KOPT-K1 (cell line): Measurements from ENCODE around the gene RIN3.

Source experiments
- H3K27ac ChIP-seq: fragments of 200-600 bp; sonication (generic); 2 replicates; pipeline ENCODE4 v1.5.1; 2016; ENCODE audit warnings: antibody characterized with exemption, mild to moderate bottlenecking, low read depth, low read length; ENCODE audit not compliant: poor library complexity, severe bottlenecking
- H3K36me3 ChIP-seq: fragments of 200-600 bp; sonication (generic); 2 replicates; pipeline ENCODE4 v1.5.1; 2017; ENCODE audit warnings: antibody characterized with exemption, mild to moderate bottlenecking, low read length, moderate library complexity; ENCODE audit not compliant: insufficient read depth
- H3K9me3 ChIP-seq: fragments of 200-600 bp; sonication (generic); 2 replicates; pipeline ENCODE4 v1.5.1; 2017; ENCODE audit warnings: antibody characterized with exemption, low read length, mild to moderate bottlenecking; ENCODE audit not compliant: insufficient read depth, poor library complexity, severe bottlenecking

The RIN3 gene

GRCh38 chr14:92590941-92591340, 77.4 kb downstream of the RIN3 start:
- Histone ChIP-seq H3K27ac (peak overlapping the region; percentile 35), H3K36me3 (peaks cover 23% of the 10 kb centered on the region; the same call in 1 of the 2 replicates), H3K9me3 (no peaks in the 10 kb centered on the region)

GRCh38 chr14:92591346-92591745, 77.8 kb downstream of the RIN3 start:
- H3K36me3 ChIP-seq: peaks cover 27% of the 10 kb centered on the region; the same call in 1 of the 2 replicates
- H3K27ac ChIP-seq: peak overlapping the region; percentile 35
- H3K9me3 ChIP-seq: no peaks in the 10 kb centered on the region

DNA sequence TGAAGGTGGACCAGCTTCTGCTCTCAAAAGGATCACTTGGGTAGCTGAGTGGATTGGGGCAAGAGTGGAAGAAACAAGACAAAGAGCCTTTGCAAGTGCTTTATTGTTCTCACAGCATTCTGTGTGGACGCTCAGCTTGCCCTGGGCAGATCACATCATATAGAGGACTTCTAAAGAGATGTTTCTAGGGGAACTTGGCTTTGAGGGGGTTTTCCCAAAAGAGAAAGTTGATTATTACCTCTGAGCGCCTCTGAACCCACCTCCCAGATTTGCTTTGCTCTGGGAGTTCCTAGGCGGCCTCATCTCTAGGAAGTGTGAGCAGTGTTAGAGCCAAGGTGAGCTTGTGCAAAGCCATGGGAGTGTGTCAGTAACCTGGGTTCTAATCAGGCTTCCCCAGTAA, 81.7 kb downstream of the RIN3 start:
- H3K9me3 ChIP-seq: no peaks in the 10 kb centered on the region
- no peak overlapping the region for H3K27ac ChIP-seq
- H3K36me3 ChIP-seq: peaks cover 31% of the 10 kb centered on the region; the same call in 1 of the 2 replicates

GRCh38 chr14:92596331-92596907, 82.8 kb downstream of the RIN3 start:
- Histone ChIP-seq H3K27ac (no peak overlapping the region), H3K9me3 (no peaks in the 10 kb centered on the region), H3K36me3 (peaks cover 30% of the 10 kb centered on the region; the same call in 1 of the 2 replicates)

GRCh38 chr14:92597906-92598905, 84.6 kb downstream of the RIN3 start:
- Histone ChIP-seq H3K27ac (no peak overlapping the region), H3K9me3 (no peaks in the 10 kb centered on the region), H3K36me3 (peaks cover 30% of the 10 kb centered on the region; the same call in 1 of the 2 replicates)

- Histone ChIP-seq H3K9me3 (no peaks in the 10 kb centered on the region), H3K36me3 (peaks cover 30% of the 10 kb centered on the region; the same call in 1 of the 2 replicates), H3K27ac (no peak overlapping the region)
Observed at GRCh38 chr14:92599811-92600210, 86.2 kb downstream of the RIN3 start.

GRCh38 chr14:92600318-92601053, 86.9 kb downstream of the RIN3 start:
- peaks cover 1% of the 10 kb centered on the region for H3K9me3 ChIP-seq
- H3K36me3 ChIP-seq: peaks cover 30% of the 10 kb centered on the region; the same call in 1 of the 2 replicates
- no peak overlapping the region for H3K27ac ChIP-seq

- H3K9me3 ChIP-seq: peaks cover 9% of the 10 kb centered on the region
- no peak overlapping the region for H3K27ac ChIP-seq
- peaks cover 31% of the 10 kb centered on the region for H3K36me3 ChIP-seq
Observed at GRCh38 chr14:92601131-92601710, 87.6 kb downstream of the RIN3 start.

DNA sequence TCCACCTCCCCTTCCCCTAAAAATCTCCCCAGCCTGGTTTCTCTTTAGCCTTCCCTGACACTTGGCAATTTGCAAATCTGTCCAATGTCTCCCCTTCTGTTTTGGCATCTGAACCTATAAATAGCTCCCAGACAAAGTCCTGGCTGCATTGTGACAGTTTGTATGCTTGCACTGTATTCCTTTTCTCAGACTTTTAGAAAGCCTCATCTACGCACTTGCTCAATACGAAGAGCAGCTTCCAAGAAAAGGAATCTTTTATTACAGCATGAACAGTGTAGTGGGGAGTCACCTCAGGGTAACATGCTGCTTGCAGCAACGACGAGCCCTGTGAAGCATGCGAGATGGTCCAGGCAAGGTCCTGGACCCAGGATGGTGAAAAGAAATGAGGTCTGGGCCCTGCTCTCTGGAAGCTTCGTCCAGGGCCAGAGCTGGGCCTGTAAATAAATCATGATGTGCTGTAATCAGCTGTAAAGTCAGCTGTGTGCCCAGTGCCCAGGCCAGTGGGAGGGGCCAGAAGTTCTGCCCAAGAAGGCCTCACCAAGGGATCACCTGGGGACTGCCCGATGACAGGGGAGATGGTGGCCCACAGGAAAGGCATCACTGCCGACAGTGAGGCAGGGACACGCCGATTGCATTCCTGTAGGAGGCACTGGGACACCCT, 88.3 kb downstream of the RIN3 start:
- no peak overlapping the region for H3K27ac ChIP-seq
- H3K9me3 ChIP-seq: peaks cover 15% of the 10 kb centered on the region
- peaks cover 31% of the 10 kb centered on the region for H3K36me3 ChIP-seq

DNA sequence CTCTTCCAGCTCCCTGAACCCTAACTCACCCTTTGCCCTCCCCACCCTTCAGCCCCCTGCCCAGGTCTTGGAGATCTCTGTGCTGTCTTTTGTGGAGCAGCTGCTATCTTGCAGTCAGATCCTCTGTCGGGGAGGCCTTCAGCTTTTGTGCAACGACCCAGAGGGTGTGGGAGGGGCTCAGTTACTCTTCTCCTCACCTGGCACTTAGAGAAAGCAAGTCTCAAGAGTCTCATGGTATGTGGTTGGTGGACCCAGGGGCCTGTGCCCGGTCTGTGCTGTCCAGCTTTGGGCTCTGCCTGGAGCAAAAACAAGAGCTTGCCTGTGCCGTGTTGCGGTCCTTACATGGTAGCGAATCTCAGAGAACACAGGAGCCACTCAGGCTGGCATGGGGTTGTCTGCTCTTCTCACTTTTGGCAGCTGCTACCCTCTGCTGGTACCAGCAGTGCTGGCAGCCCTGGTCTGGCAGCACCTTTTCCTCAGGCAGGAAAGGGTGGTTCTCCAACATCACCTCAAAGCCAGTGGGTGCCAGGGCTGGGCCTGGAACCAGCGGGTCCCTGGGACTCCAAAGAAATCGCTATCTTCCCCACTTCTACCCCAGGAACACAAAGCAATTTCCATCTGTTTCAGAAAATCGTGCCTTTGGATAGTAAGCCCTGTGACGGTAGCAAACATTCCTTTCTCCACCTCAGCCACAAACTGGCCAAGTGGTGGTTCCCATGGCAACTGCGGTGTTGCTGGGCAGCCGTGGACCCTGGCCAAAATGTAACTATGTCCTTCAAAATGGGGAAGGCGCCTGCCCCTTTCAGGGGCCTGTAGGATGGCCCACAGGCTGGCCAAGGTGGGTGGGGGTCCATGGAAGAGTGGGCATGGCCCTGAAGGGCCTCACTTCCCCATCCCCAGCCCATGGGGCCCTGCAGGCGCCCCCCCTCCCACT, 90.0 kb downstream of the RIN3 start:
- H3K9me3 ChIP-seq: peaks cover 22% of the 10 kb centered on the region
- no peak overlapping the region for H3K27ac ChIP-seq
- peaks cover 37% of the 10 kb centered on the region for H3K36me3 ChIP-seq

- Histone ChIP-seq H3K36me3 (peaks cover 26% of the 10 kb centered on the region), H3K9me3 (peaks cover 22% of the 10 kb centered on the region), H3K27ac (no peak overlapping the region)
Observed at GRCh38 chr14:92605274-92605940, 91.8 kb downstream of the RIN3 start.

- Histone ChIP-seq H3K27ac (no peak overlapping the region), H3K36me3 (peaks cover 34% of the 10 kb centered on the region), H3K9me3 (peaks cover 36% of the 10 kb centered on the region)
Observed at GRCh38 chr14:92607251-92607650, 93.7 kb downstream of the RIN3 start.
